Prostate gland (tissue), 1 donor: Measurements from ENCODE around the gene FTCDNL1.

Source experiments
- POLR2A ChIP-seq: fragments of 450-650 bp; IDR thresholded peaks from one replicate; pipeline ENCODE4 v1.6.1; 2016; ENCODE audit warnings: antibody characterized with exemption, mild to moderate bottlenecking
- POLR2AphosphoS5 ChIP-seq: sonication (generic); formaldehyde crosslinking; IDR thresholded peaks from one replicate; pipeline ENCODE4 v1.6.1; 2017; ENCODE audit warnings: antibody characterized with exemption

DNA sequence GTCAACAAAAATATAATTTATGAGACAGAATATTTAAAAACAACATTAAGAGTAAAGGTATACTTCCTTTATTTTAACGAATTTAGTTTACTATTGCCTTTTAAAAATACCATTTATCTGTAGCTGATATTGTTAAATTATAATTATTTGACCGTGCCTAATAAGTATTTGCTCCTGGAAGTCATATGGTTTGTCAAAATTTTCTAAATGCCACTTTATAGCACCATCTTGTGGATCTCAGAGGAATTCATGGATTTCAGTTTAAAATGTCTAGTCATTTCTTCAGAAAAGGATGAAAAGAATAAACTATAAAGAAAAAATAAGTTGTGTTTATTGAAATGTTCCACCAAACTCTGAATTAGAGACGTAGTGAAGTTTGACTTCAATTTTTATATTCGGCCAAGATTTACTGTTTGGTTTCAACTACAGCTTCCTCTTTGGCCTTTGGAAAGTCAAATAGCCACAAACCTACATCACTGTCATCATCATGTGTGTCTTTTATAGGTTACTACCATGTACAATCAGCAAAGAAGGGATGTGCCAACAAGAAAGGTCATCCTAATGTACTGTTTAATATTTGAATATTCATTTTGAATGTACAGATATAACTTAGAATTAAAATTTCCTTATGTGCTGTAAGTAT, 10.3 kb upstream of the FTCDNL1 start:
- TF ChIP-seq POLR2AphosphoS5 (no peak), POLR2A (no peak)
